Measurements from ENCODE around the gene SORT1.
A peak's percentile ranks its signal among the peaks of the same experiment; 100 is the strongest.
"Not testable (repeated sequence)": the region's sequence is repeated elsewhere in the genome, so short reads cannot be mapped to it uniquely, and the experiment has no call there.

Gene SORT1

DNA sequence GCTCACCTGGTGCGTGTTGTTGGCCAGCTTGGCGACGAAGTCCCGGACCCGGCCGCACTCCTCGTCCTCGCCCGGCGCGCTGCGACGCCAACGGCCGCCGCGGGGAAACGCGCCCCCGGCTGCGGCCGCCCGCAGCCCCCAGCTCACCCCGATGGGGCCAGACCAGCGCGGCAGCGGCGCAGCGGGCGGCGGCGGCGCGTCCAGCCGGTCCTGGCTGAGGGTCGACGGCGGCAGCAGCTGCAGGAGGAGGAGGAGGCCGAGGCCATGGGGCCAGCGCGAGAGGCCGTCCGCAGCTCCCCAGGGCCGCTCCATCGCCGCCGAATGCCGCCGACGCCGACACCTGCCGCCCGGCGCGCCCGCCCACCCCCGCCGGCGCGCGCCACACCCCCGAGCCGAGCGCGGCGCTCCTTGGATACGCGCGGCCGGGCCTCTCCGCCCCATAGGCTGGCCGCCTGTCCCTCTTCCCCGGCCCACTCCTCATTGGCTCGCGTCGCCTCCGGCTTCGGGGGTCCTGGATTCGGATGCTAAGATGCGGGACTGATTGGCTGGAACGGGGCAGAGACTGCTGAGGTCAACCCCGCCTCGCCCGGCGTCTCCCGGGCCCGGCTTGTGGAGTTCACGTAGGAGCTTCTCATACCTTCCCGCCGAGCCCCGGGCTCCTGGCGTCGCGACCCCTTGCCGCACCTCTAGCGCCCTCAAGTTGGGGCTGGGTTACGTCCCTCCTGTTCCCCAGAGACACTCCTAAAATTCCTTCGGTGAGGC lies at the start of gene SORT1:
Gene SORT1 (minus strand): TSS at position 338 of the 762 bp plus-strand sequence. CDS start 26 bp downstream, at position 312.
- peak; percentile 96 for DNase-seq

DNA sequence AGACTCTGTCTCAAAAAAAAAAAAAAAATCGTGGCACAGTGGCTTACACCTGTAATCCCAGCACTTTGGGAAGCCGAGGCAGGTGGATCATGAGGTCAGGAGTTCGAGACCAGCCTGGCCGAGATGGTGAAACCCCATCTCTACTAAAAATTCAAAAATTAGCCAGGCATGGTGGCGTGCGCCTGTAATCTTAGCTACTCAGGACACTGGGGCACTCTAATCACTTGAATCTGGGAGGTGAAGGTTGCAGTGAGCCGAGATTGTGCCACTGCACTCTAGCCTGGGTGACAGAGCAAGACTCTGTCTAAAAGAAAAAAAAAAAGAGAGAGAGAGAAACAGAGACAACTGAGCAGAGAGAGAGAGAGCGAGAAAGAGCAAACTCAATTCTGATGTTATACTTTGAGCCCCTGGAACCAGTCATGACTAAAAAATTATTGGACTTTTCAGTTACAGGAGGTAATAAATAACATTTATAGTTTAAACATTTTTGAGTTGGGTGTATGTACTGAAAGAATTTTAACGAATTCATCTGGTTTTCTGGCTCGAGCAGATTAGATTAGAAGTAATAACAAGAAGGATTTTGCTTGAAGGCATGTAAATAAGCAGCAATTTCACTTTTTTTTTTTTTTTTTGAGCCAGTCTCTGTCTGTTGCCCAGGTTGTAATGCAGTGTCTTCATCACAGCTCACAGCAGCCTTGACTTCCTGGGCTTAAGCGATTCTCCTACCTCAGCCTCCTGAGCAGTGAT lies 48.4 kb upstream of the SORT1 start:
- not testable (repeated sequence) for DNase-seq

DNA sequence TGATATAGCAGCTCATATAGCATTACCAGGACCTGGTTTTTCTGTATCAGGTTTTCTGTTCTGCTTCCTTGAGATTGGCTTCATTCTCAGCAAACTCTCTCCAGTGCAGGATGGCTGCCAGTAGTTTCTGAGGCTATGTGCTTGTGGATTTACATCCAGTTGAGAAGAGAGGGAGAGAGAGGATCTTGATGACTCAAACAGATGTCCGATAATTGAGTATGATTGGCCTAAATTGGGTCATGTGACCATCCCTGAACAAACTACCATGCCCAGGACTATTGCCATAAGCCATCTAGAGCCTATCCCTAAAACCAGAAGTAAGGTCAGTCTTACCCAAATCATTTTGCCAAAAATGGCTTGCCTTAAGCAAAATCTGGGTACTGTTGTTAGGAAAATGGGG lies 46.6 kb upstream of the SORT1 start:
- DNase-seq, result no peak

DNA sequence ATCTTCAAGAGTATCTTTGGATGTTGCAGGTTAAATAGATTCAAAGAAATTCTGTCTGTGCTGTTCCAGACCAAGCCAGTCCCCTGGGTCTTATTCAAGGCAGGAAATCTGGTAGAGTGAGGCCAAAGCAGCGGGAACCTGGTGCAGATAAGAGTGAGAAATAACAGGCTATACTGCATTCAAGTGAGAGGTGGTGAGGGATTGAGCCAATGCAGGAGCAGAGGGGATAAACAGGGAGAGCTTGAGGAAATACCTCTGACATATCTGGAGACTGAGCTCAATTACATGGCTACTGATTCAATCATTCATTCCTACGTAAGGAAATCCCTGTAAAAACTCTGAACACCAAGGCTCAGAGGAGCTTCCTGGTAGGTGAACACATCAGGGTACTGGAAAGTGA lies 45.8 kb upstream of the SORT1 start:
- no peak for DNase-seq

DNA sequence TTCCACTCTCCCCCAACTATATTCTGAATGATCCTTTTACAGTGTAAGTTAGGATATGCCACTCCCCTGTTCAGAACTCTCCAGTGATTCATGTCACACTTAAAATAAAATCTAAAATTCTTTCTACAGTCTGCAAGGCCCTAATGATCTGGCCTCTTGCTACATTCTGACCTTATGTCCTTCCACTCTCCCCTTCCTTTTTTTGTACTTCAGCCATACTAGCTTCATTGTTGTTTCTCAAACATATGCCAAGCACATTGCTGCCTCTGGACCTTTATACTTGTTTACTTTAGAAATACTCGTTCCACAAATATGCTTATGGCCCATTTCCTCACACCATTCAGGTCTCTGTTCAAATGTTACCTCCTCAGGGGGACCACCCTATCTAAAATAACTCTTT lies 43.4 kb upstream of the SORT1 start:
- no peak for DNase-seq

DNA sequence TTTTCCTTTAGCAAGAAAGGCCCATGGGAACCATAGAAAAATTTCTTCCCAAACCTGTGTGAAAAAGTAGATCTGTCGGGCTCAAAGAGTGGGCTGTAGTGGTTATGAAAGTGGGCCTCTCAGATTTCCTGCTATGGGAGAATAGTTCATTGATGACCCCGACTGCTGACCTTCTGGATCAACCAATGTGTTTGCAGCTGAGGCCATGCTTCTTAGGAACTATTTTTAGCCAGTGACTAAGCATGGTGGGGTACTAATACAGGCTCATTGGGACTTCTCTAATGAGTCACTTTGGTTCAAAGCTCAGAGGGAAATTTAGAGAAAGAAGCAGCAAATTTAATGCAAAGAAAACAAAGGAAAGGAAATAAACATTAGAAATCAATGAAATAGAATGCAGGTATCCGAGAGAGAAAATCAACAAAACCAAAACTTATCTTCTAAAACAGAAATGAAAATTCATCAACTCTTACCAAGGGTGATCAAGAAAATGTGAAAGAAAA lies 41.1 kb upstream of the SORT1 start:
- DNase-seq, result no peak

DNA sequence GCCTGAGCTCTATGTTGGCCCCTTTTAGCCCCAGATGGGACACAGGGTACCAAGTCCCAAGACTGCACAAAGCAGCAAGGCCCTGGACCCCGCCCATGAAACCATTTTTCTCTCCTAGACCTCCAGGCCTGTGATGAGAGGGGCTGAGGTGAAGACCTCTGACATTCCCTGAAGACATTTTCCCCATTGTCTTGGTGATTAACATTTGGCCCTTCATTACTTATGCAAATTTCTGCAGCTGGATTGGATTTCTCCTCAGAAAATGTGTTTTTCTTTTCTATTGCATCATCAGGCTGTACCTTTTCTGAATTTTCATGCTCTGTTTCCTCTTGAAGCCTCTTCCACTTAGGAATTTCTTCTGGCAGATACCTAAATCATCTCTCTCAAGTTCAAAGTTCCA lies 36.8 kb upstream of the SORT1 start:
- DNase-seq, result no peak

DNA sequence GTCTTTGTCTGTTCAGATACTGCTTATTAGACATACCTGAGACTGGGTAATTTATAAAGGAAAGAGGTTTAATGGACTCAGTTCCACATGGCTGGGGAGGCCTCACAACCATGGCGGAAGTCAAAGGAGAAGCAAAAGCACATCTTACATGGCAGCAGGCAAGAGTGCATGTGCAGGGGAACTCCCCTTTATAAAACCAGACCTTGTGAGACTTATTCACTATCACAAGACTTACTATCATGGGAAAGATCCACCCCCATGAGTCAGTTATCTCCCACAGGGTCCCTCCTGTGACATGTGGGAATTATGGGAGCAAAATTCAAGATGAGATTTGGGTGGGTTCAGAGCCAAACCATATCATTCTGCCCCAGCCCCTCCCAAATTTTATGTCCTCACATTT lies 35.6 kb upstream of the SORT1 start:
- no peak for DNase-seq

DNA sequence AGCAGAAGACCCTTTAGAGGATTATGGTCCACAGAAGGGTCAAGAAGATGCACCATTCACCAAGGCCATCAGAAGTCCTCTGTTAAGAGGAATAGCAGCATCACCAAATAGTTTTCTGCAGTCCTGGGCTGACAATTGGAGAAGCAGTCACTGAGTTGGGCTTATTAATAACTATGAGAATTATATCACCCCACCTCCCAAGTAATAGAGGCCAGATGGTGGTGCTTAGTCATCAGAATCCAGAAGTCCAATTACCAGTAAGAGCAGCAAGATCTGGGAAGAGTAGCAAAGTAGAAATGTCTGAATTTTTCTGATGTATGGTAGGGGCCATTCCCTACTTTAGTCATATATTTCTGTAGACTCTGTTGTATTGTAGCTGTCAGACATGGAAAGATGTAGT lies 34.6 kb upstream of the SORT1 start:
- no peak for DNase-seq

DNA sequence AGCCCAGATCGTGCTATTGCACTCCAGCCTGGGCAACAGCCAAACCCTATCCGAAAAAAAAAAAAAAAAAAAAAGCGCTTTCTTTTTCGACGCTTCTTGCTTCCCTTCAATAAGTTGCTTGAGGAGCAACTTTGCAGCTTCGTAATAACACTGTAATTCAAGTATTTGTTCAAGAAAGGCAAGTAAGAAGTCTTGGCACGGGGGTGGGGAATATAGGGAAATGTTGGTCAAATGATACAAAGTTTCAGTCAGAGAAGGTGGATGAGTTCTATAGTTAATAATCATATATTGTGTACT lies 29.4 kb upstream of the SORT1 start:
- DNase-seq, result no peak

DNA sequence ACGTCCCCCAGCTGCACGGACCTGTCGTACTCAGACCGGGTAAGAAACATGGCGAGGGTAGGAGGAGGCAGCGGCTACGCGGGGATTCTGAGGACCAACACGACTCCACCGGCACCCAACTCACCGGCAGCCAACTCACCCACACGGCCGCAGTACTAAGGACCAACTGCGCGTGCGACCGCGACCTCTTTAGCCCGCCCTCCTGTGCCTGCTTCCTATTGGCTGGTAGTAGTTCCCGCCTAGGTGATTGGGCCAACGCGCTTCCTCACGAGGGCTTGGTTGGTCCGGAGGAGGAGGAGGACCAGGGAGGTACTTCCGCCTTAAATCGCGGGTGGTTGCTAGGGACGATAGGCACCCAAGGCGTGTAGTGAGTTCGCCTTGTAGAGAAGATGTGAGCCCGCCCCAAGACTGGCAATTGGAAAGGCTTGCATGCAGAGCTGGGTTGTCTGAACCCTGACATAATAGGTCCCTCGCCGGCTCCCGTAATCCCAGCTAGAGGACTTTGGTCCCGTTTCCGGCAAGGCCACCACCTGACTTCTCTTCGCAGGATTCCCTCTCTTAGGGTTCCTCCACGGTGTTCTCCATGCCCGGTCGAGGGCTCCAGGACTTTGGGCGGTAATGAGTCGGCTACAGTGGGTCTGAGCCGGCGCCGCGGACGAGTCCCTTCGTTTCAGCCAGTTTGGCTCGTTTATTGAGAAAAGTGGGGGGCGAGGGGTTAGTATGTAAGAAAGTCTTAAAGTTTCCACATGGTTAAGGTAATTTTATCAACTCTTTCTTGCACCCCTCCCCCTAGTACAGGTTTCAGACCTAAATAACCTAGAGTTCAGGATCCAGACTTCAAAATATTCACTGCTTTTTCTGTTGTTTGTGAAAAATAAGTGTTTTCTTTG lies 28.8 kb upstream of the SORT1 start, which contains the start of gene PSMA5:
Gene PSMA5 (minus strand): TSS at position 168 of the 890 bp plus-strand sequence. CDS start 118 bp downstream, at position 50.
- peak; percentile 99 for DNase-seq

DNA sequence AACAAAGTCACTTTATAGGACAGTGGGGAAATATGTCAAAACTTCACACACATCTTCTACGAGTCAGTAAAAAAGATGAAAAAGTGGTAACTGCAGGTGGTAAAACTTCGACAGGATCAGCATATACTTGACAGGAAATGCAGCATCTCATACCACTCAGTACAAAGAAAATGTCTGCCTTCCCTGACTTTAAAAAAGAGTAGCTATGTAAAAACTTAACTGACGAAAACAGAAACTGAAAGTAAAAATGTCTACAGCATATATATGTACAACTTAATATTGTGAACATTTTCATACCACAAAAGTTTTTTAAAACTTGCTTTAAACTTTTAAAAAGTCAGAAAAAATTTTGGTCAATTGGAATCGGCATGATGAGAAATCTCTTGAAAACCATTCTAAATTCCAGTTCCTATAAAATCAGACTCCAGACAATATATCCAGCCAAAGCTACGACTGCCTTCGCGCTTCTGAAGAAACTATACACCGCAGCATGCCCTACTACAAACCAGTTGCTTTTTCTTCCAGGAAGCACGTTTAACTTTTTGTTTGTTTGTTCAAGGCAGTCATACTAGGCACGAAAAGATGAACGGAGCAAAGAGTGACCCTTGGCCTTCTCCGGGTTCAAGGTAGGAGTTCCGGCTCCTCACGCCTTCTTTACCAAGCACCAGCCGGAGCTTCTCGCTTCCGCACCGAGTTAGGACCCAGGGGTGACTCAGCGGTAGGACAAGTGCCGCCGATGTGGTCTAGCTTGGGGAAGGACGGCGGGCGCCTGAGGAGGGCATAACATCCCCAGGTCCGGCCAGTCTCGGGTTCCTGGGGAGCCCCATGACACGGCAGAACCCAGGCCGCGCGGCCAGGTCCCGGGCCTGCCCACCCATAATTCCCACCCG lies 27.9 kb upstream of the SORT1 start:
- peak; percentile 72 for DNase-seq

DNA sequence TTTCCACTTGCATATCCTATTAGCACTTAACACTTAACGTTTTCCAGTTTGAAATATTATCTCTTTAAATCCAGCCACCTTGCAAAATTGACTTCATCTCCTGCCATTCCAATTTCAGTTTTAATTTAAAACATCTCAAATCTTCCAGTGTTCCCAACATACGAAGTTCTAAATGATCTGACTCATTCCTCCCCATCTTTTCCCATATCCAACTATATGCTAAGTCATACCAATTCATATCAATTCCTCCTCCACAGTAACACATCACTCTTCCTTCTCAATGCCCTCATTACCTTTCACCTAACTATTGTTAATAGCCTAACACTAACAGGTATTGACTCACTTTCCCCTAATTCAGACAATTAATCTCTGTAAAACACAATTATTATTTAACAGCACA lies 25.8 kb upstream of the SORT1 start:
- DNase-seq, result no peak

DNA sequence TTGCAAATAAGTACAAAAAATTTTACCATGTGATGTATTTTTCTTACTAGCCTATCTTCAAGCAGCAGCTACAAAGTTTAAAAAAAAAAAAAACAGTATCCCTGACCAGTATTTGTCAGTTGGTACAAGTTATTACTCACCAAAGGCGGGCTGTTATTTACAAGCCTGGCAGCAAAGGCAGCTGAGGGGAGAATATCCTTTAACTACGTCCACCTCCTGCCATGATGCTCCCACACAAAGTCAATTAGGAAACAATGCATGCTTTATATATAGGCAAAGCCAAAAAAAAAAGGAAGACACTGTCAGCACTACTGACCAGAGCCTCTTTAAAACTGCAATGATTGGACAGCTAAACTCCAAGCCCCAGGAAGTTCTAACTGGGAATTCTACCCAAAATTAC lies 14.8 kb upstream of the SORT1 start:
- no peak for DNase-seq

DNA sequence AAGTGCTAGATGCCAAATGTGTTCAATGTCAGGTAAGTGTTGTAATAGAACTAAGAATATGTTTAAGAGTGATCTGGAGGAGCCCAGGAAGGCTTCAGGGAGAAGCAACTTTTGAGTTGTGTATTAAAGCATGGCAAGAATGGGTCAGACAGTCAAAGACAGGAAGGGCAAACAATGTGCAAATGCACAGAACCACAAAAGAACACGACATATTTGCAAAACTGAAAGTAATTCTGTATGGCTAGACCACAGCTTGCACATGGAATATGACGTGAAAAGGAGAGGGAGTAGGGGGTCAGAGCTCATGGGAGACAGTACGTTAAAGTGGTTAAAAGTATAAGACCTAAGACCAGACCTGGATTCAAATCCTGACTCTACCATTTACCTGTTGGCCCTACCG lies 7.1 kb upstream of the SORT1 start:
- DNase-seq, result no peak

DNA sequence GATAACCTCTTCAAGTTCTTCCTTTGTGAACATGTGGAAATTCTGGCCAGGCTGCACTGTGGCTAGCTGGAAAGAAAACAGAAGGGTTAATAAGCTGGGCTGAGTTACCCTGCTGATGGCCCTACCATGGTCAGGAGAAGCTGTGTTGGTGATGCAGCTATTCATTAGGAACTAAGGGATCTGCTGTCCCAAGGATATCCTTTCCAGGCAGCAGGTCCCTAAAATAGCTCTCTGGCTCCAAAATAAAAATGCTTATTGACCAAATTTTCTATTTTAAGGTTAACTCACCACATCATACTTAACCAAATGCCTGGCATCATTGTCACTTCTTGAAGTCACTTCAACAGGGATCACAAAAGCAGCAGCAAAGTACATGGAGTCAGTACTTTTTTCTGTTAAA lies 4.3 kb upstream of the SORT1 start:
- no peak for DNase-seq

DNA sequence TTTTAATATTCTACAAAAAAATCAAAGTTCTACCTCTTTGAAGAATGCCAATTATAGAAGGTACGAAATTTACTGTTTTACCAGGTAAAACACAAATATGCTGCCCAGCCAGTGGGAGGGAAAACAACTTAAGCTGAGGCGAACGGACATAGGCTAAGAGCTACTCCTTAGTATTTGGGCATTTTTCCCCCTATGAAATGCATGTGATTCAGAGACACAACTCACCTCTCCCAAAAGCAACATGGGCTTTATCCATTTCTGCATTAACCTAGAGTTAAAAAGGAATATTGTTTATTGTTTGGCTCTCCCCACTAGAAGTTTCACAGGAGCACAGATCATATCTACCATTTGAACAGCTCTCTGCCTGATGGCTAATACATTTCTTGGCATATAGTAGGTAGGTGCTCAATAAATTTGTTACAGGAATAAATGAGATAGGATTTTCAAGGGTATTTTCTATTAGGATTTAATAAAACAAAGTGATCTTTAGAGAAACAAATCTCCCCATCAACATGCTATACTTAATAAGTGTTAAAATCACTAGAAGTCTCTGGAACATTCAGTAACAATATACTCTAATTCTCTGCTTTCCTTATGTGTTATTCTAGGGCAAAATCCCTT lies 2.4 kb upstream of the SORT1 start:
- DNase-seq, result no peak

DNA sequence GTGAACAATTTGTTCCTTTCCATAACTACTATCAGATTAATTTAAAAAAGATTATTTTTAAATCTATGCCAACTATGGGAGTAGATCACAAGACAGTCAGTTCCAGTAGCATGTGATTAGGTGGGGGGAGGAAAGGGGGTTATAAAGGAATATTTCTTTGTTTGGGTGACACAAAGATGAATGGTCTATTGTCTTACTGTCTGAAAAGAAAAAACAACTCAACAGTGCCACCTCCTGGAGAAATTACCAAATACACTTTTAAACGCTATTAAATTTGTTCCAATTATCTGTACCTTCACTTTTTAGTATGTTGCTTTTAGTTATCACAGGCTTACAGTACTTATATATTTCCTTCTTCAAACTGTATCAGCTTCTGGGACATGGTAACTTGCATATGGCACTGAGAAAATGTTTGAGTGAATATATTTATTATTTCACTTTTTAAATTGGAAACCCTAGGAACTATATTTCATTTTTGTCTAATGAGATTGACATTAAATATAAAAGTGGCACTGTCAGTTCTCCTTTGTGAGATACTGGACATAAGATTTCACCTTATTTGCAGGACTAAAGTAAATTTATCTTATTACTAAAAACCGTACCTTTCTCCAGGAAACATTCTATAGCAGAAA lies 1.7 kb upstream of the SORT1 start:
- DNase-seq, result peak; percentile 71

DNA sequence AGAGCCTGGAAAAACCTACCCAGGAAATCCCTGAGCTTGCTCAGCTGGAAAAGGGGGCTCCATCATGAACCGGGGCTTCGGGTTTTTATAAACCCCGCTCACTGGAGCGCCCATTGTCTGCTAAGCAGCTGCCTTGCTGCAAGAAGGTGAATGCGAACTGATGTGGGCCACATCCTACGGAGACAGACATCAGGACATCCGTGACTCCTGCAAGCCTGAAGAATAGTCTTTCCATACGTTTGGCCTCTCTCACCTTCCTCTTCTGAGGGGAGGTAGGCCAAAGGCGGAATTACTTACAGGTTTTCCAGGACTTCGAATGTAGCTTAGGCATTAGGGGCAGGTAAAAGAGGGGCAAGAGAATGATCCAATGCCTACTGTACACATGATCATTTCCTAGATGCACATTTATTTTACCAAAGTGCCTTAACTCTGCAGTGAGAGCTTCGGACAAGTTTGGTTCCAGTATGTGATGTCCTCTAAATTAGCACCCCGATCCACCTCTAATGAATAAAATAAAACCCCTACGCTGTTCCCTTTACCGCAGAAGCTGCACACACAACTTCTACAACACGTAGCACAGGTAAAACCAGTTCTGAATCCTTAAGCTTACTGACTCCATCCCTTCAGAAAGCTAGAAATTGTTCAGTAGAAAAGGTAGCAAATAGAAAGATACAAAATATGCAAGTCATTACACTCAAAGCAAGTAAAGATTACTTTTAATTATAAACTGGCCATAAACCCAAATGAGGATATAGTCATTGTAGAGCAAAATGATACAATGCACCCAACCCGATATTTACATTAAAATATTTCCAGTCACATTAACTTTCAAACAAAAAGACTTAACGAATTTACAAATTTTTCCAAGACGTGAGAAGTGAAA lies 866 bp upstream of the SORT1 start:
- peak; percentile 65 for DNase-seq

DNA sequence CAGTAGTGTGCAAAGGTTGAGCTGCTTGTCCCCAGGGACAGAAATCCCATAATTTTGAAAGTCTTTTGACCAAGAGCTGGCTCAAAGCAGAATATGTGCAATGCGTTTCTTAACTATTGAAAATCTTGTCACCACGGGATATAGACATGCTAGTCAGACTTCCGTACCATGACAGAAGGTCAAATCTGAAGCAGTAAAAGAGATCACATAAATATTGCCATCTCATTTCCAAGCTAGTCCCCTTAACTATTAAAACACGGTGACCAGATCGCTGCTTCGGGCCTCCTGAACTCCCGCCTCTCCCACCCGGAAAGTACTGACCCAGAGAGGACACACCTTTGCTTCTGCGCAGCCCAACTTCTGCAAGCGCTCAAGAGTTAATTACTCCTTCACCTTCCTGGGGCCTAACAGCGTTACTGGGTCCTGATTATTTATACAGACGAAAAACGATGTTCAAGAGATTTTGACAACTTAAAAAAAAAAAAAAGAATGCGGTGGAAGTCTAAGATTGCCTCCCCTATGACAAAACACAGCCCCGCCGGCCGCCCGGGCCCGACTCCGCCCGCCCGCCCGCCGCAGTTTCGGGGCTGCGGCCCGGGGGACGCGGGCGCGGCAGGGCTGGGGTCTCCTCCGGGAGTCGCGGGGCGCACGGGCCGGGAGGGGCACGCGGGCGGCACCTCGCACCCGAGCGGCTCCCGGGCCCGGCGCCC lies 692 bp downstream of the SORT1 start:
- peak; percentile 26 for DNase-seq

Data from NCI-H146 (cell line).